ENCODE results near the gene MAL. TPM values are rescaled to one million over a fixed set of nuclear protein-coding genes. Genes with fewer than 3 reads are reported as not detected.

Gene MAL
- total and polyA plus RNA-seq, 2 of the 8 experiments (the other 6 are each of a cell fraction or from before 2014, with no cell fraction given): not detected

DNA sequence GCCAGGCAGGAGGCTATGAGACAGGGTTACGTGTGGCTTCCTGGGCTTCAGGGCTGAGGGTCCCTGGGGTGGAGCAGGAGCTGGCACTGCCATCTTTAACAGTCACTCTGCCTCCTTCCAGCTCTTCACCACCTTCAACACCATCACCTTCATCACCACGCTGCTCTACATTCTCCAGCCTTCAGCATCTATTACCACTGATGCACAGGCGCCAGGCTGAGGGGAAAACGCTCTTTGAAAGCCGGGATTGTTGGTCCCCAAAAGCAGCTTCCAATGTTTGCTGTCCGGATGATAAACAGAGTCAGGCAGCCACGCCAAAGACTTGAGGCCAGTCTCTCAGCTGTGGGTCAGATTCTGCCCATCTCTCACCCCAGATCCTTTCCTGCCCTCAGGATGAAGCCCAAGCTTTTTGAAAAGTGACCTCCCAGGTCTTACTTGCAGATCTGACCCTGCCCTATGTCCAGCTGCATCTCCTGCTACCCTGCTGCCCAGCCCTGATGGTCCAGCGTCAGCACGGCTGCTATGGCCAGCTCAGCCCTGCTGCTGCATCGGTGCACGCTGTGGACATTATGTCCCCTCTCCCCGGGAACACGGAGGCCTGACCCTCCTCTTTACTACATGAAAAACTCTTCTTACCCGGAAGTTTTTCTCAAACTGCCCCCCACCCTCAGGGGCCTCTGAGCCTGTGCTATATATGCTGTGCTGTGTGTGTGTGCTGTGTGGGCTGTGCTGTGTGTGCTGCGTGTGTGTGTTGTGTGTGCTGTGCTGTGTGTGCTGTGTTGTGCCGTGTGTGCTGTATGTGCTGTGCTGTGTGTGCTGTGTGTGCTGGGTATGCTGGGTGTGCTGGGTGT lies 31.2 kb upstream of the MAL start:
- H2BK12ac ChIP-seq (ENCODE audit: low read depth, low read length): no peak overlapping the region
- peak overlapping the region; percentile 16; the same call in 1 of the 2 replicates for H4K8ac ChIP-seq (ENCODE audit: extremely low read depth, insufficient read depth, low read length)
- no peak overlapping the region; the same call in 1 of the 2 replicates for H2AK5ac ChIP-seq (ENCODE audit: low read depth, low read length)
- no peak for DNase-seq (ENCODE audit: low read depth in 1 of 2, low spot score in 2 of 2)
- ChIA-PET POLR2A (ENCODE audit: partially characterized antibody) (no interaction called here), CTCF (ENCODE audit: partially characterized antibody) (no interaction called here)
- no peak for FAIRE-seq
- no peak overlapping the region for H3K4me2 ChIP-seq (ENCODE audit: insufficient read depth in 1 of 2, low read depth in 2 of 2, low read length in 2 of 2)
- no peak overlapping the region for H3K4ac ChIP-seq (replicated peaks; ENCODE audit: insufficient read length, low read depth, low read length)
- H3K9me3 ChIP-seq (ENCODE audit: insufficient read depth in 2 of 2, low read depth in 1 of 2, low read length in 1 of 2): peaks cover 86 to 93% of the 10 kb centered on the region in 2 experiments
- peak overlapping the region; percentile 72 for H3K14ac ChIP-seq (ENCODE audit: insufficient read length)
- H3K27ac ChIP-seq (ENCODE audit: low read depth, low read length): no peak overlapping the region
- no peak overlapping the region for H3K23ac ChIP-seq (ENCODE audit: insufficient read length)
- peaks cover 0 to 2% (median 0%) of the 10 kb centered on the region in 4 experiments; a peak in 1 of 7 replicates for H3K27me3 ChIP-seq (replicated peaks in 1 of 4; ENCODE audit: control insufficient read depth in 3 of 4, extremely low read depth in 1 of 4, insufficient read depth in 3 of 4, low read length in 3 of 4)
- no peak overlapping the region for H2AFZ ChIP-seq (ENCODE audit: low read length)
- H3K23me2 ChIP-seq (ENCODE audit: low read depth, low read length): peaks cover 5% of the 10 kb centered on the region; the same call in 1 of the 2 replicates
- H3K4me1 ChIP-seq (replicated peaks in 1 of 4; ENCODE audit: control insufficient read depth in 3 of 4, insufficient read depth in 4 of 4, low read length in 3 of 4): no peaks in the 10 kb centered on the region; a peak in 1 of 7 replicates
- no peak overlapping the region for H3K4me3 ChIP-seq (ENCODE audit: extremely low read depth in 1 of 4, insufficient read depth in 2 of 4, low read depth in 3 of 4, low read length in 4 of 4)
- H4K20me1 ChIP-seq (replicated peaks in 1 of 2; ENCODE audit: control insufficient read depth in 1 of 2, insufficient read depth in 2 of 2, low read length in 2 of 2): peaks cover 0 to 2% of the 10 kb centered on the region in 2 experiments
- H3K79me1 ChIP-seq (ENCODE audit: low read depth, low read length): 0 out of 2 replicates have a peak, but pooled peaks cover 3% of the 10 kb centered on the region
- no peak overlapping the region for H4K5ac ChIP-seq (ENCODE audit: insufficient read length, low read depth, low read length)
- H4K91ac ChIP-seq (replicated peaks; ENCODE audit: insufficient read length, low read length): no peak overlapping the region
- H2BK15ac ChIP-seq (ENCODE audit: low read length): no peak overlapping the region
- H3K9ac ChIP-seq (replicated peaks in 1 of 4; ENCODE audit: extremely low read depth in 1 of 4, low read depth in 3 of 4, low read length in 3 of 4): no peak overlapping the region
- no peak overlapping the region for H2BK120ac ChIP-seq (replicated peaks; ENCODE audit: low read depth, low read length)
- 83% methylated on average over 16 of the region's 16 CpGs; no CpG with 5 or more reads in 1 of the 2 experiments for WGBS, 2 experiments (ENCODE audit: extremely low coverage in 1 of 2, insufficient coverage in 1 of 2, insufficient read length in 1 of 2, insufficient replicate concordance in 2 of 2, low coverage in 1 of 2, low lambda C conversion rate in 2 of 2, missing lambda C conversion rate in 1 of 2)
- H3K18ac ChIP-seq (ENCODE audit: extremely low read depth, low read length): no peak overlapping the region
- H3K36me3 ChIP-seq (ENCODE audit: control insufficient read depth in 2 of 4, insufficient read depth in 4 of 4, low read length in 3 of 4): no peaks in the 10 kb centered on the region
- H2BK5ac ChIP-seq (ENCODE audit: low read depth, low read length): no peak overlapping the region; the same call in 1 of the 2 replicates
- H3K56ac ChIP-seq (replicated peaks; ENCODE audit: insufficient read length, low read depth, low read length): no peak overlapping the region
- H3K79me2 ChIP-seq (ENCODE audit: control insufficient read depth in 1 of 2, insufficient read depth in 2 of 2, low read length in 2 of 2): no peaks in the 10 kb centered on the region
- H2BK20ac ChIP-seq (ENCODE audit: low read length): no peak overlapping the region
- TF ChIP-seq SIX5 (IDR thresholded peaks at IDR 0.05; ENCODE audit: low read depth, low read length) (no peak), PHF8 (conservative IDR thresholded peaks at IDR 0.05; ENCODE audit: low read depth, low read length) (no peak), HDAC6 (IDR thresholded peaks at IDR 0.05; ENCODE audit: low read depth, low read length) (no peak), JUN (IDR thresholded peaks at IDR 0.05; ENCODE audit: low read depth, low read length) (no peak), CEBPB (IDR thresholded peaks at IDR 0.05; ENCODE audit: low read depth, low read length) (no peak), POLR2AphosphoS5 (IDR thresholded peaks at IDR 0.05; ENCODE audit: low read depth, low read length) (no peak), RBBP5 (IDR thresholded peaks at IDR 0.05; ENCODE audit: borderline replicate concordance, low read depth, low read length) (no peak), KDM1A (IDR thresholded peaks at IDR 0.05; ENCODE audit: borderline replicate concordance, low read length) (no peak), MAFK (IDR thresholded peaks at IDR 0.05; ENCODE audit: low read depth, low read length) (no peak)

Data from H1 (cell line).